HG03159 (cell line): ENCODE measurements around the gene ALOXE3.
"Not testable (repeated sequence)": the region's sequence is repeated elsewhere in the genome, so short reads cannot be mapped to it uniquely, and the experiment has no call there.

Experiments
- ATAC-seq: cut with Tn5 transposase; IDR thresholded peaks from one replicate; pipeline ENCODE4 v1.9.1; 2021; ENCODE audit warnings: mild to moderate bottlenecking, moderate library complexity; ENCODE audit not compliant: unreplicated experiment

The ALOXE3 gene

DNA sequence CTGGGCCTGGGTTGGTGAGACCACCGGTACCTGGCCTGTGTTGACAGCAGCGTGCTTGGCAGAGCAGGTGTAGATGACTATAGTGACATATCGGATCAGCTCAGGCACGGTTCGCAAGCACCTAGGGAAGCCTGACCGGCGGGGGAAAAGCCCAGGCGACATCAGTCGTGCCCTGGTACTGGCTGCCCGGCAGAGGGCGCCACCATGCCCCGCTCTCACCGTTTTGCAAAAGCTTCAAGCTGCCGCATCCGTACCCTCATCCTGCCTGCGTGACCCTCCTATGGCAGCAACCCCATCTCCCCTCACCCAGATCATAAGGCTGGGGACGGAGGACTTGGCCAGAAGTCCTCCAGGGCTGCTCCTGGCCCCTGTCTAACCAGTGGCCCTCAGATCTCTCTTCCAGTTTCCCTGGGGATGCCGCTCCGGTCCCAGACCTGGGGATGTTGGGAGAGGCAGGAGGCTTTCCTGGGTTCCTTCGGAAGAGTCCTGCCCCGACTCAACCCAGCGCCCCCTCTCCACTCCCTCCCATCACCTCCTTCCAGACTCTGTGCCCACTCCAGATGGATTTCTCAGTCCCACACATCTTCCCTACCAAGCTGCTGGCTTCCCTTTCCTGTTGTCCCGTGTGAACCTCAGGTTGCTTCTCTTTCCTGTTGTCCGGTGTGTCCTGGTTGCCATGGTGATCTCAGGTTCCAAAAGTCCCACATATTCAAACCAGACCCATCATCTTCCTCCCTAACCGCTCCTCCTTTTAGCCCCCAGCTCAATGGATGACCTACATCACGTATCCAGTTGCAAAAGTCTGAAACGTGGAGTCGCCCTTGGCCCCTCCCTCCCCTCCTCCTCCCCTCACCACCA, 44.5 kb downstream of the ALOXE3 start:
- ATAC-seq: no peak

DNA sequence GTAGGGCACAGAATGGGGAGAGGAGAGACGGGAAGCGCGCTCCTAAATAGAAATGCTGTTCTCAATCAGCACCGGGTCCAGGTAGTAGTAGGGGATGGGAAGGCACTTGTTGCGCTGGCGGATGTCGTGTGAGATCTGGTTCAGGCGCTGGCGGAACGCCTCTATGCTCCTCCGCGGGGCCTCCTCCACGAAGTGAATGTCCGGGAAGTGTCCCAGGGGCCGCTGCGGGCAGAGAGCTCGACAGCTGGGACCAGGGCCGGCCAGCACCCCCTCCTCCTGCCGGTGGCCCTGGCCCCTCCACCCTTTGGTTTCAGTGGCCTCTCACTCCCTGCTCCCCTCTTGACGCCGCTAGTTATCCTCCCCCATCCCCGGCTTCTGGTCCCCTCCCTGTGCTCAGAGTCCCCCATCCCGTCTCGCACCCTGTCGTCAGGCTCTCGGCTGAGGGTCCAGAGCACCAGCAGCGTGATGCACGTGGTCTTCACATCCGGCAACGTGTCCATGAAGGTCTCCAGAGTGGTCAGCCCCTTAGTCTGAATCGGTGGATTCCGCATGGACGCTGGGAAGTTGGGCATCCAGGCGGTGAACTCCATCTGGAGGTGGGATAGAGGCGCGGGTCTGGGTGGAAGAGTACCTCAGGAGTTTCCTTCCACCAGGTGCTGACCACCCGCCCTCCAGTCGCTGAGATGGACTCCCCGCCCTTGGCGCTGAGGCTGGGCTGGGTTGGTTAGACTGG, 45.4 kb downstream of the ALOXE3 start:
- no peak for ATAC-seq

DNA sequence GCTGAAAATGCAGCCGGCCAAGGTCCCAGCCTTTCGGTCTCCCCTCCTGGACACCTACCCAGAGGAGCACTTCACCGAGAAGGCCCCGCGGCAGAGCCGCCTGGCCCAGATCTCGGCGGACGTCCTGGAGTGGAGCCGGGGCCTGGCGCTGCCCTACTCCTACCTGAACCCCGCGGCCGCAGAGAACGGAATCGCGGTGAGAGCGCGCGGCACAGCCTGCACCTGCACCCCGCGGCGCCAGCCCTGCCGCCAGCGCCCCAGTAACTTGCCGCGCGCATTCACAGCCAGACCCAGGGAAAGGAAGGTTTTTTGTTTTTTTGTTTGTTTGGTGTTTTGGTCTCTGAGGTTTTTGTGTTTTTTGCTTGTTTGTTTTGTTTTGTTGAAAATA, 46.0 kb downstream of the ALOXE3 start:
- no peak for ATAC-seq

DNA sequence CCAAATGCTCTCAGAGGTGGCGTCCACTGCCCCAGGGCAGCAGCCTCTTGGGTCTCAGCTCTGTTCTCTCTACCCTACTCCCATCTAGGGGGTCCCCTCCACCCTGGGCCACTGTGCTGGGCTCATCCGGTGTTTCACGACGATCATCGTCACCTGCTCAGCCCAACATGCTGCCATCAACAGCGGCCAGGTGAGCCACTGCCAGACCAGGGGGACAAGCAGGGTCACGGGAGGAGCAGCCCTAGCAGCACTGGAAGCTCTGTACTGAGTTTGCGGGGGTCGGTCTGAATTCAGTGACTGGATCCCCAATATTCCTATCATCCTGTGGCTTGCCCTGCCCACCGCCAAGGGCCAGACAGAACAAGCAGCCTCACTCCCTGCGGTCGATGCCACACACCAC, 46.8 kb downstream of the ALOXE3 start:
- no peak for ATAC-seq

DNA sequence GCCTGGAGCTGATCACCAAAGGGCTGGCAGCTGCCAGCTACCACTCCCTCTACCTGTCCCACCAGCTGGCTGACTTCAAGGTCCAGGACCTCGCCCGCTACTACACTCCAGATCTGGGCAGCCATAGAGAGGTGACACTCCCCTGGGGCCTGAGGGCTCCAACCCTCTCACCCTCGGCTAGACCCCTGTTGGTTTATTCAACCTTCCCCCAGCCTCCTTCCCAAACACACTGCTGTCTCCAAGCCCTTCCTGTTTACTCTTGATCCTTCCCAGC, 48.8 kb downstream of the ALOXE3 start:
- no peak for ATAC-seq

DNA sequence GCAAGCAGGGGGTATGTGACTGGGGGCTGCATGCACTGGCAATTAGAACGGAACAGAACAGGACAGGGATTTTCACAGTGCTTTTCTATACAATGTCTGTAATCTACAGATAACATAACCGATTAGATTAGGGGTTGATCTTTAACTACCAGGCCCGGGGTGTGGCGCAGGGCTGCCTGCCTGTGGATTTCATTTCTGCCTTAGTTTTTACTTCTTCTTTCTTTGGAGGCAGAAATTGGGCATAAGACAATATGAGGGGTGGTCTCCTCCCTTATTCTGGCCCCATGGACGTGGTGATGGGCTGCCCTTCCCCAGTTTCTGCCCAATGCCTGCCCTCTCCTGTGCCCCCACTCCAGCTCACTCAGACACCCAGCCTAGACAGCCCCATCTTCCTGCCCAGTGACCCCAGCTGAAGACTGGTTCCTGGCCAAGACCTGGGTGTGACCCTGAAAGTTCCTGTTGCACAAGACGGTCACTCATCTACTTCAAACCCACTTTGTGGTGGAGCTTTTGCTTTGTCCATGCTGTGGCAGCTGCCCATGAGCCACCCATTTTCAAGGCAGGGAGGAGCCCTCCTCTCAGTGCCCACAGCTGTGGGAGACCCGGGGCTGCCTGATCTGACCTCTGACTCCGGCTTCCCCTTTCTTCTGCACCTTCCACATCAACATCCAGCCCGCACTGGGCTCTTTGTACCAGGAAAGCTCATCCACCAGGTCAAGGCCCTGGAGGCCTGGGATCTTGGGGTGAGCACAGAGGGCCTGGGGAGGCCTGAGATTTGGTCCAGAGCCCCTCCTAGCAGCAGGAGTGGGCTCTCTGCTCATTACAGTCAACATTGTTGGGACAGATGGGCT, 49.4 kb downstream of the ALOXE3 start:
- ATAC-seq: no peak

DNA sequence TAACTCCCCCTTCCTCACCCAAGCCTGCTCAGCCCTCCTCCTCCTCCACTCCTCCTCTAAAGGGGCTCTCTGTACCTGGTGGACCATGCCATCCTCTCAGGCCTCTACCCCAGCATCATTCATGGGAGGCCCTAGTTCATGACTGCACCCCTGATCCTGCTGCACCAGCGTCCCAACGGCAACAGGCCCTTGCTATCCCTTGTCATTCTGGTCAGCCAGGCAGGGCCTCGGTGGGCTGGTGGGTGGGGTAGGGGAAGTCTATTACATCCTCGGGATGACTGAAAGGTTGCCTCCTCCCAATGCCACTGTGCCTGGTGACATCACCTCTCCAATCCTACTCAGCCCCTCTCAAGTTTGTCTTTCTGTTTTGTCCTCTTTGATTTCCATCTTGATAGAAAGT, 50.5 kb downstream of the ALOXE3 start:
- ATAC-seq: no peak

DNA sequence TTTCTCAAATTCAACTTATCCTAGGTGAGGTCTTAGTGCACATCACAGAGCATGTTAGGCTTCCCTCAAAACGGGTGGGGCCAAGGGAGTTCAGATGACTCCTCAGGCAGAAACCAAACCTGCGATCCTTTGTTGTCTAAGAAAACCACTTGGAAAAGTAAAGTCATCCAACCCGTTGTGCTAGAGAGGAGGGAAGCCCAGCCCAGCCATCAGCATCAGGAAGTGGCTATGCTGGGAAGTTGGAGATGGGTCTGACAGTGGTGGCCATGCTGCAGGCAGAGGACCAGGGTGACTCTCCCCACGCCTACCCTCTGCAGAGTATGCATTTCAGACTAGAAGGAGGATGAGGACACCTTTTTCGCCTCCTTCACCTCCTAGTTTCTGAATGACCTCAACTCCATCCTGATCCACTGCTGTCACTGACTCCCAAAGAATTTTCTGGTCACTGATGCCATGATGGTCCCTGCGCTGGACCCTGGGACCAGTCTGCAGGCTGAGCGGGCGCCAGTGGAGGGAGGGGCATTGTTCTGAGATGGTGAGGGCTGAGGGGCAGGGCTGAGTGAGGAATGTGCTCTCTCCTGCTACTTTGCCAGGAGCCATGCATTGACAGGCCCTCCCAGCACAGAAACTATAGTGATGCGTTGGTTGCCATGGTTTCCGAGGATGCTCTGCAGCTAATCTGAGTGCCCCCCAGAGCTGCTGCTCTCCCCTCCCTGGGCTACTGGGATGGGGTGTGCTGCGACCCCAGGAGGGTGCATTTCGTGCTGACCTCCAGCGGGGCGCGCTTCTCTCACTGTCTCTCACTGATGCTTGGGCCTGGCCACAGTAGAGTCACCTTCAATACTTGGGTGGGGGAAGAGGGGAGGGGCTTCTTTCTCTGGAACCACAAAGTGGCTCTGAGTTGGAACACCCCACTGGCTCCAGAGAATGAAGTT, 51.2 kb downstream of the ALOXE3 start:
- no peak for ATAC-seq

DNA sequence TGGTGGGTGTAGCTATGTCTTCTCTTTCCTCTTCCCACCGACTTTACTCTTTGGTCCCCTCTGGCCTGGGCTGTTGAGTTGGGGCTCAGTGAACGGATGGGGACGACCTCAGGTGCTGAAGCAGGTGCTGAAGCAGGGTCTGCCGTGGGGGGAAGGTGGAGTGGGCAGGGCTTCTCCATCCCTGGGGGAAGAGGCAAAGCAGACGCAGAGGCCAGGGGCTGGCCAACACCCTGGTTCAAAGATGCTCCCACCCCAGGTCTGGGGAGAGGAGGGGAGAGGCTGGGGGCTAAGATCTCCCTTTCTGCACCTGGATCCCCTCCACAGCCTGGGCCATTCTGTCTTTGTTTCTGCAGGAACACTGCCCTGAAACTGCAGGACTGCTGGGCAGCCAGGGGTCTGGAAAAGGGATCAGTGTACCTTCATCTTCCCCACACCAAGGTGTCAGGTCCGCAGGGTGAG, 53.7 kb downstream of the ALOXE3 start:
- ATAC-seq: no peak

DNA sequence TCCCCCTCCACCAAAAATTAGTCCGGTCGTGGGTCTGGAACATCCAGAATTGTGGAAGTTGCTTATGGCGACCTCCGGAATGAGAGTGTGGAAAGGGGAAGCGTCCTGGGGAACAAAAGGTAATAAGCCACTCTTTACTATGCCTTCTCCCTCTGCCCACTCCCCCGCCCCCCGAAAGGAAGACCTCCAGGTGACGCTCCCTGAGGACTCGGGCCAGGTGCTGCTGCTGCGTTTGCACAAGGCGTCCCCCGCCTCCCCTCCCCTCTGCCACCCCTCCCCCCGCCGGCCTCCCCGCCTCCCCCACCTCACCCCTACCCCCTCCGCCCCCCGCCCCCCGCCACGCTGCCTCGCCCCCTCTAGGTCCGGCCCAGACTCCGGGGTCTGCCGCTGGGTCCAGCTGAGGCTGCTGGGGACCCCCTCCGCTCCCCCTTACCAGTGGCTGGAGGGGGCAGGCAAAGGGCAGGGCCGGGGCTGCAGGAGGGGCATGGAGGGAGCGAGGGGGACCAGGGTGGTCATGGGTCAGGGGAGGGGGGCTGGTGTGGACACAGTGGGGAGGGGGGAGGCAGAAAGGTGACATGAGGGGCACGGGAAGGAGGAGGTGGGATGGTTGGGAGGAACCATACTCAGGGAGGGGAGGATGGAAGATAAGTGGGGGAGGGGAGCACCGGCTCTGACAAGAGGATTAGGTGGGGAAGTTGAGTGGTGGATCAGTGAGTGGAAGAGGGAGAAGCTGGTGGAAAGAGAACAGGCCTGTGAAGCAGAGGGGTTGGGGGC, 54.4 kb downstream of the ALOXE3 start:
- ATAC-seq: no peak

DNA sequence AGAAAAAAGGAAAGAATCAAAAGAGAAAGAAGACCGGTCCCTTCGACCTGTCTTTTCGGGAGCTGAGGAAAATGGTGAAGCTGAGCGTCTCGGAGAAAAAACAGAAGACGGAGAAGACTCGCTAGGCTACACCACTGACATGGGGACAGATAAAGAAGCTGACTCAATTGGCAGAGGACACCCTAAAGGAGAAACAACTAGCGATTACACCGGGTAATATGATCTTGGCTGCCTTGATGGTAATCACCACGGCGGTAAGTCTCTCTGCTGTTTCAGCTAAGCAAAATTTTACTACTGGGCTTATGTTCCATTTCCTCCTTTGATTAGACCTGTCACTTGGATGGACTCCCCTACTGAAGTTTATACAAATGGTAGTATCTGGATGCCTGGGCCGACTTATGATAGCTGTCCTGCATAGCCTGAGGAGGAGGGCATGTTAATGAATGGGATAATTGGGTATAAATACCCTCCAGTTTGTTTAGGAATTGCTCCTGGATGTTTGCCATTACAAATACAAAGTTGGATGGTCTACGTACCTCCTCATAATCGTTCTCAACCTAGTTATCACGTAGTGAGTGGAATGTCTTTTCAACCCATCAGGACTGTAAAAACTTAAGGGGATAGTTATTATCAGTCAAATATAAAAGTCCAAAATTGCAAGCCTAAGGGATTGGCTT, 55.4 kb downstream of the ALOXE3 start:
- ATAC-seq: no peak

DNA sequence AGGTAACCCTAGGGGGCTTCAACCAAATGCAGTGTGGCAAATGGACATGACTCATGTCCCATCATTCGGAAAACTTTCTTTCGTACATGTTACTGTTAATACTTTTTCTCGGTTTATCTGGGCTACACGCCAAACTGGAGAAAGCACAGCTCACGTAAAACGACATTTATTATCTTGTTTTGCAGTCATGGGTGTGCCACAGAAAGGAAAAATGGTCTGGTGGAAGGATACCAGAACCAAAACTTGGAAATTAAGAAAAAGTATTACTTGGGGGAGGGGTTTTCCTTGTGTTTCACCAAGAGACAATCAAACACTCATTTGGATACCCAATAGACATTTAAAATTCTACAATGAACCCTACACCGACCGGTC, 55.9 kb downstream of the ALOXE3 start:
- no peak for ATAC-seq

DNA sequence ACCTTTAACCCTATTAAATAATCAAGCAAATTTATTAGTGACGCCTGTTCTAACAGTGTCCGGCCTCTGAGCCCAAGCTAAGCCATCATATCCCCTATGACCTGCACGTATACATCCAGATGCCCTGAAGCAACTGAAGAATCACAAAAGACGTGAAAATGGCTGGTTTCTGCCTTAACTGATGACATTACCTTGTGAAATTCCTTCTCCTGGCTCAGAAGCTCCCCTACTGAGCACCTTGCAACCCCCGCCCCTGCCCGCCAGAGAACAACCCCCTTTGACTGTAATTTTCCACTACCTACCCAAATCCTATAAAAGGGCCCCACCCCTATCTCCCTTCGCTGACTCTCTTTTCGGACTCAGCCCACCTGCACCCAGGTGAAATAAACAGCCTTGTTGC, 56.5 kb downstream of the ALOXE3 start:
- not testable (repeated sequence) for ATAC-seq

DNA sequence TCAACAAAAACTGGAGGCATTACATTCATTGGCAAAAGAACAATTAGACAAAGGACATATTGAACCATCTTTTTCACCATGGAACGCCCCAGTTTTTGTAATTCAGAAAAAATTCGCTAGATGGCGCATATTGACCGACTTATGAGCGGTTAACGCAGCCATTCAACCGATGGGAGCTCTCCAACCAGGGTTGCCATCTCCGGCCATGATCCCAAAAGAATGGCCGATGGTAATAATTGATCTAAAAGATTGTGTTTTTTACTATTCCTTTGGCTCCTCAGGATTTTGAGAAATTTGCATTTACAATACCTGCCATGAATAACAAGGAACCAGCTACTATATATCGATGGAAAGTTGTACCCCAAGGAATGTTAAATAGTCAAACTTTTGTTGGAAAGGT, 58.0 kb downstream of the ALOXE3 start:
- ATAC-seq: no peak

DNA sequence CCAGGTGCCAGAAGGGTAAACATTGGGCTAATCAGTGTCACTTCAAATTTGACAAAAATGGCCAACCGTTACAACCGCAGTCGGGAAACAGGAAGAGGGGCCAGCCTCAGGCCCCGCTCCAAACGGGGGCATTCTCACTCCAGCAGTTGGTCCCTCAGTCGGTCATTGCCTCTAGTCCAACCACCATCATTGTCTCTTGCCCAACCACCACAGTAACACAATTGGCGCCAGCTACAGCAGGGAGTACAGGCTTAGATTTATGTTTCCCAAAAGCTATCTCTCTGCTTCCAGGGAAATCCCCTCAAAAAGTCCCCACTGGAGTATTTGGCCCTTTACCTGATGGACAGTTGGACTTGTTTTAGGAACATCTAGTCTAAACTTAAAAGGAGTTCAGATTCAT, 59.2 kb downstream of the ALOXE3 start:
- no peak for ATAC-seq

DNA sequence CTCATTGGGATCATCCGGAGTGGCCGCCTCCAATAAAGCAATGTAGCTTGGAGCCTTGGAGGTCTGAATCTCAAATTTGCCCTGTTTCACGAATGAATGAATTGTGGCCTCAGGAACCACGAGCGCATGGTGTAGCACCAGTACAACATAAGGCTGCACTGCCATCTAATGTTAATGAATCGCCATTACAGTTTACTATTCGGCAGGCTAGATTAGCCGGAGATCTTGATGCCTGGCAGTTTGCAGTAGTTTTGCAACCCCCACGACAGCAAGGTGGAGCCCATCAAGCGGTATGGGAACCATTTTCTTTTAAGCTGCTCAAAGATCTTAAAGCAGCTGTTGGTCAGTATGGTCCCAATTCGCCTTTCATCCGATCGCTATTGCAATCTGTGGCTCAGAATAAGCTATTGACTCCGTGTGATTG, 60.6 kb downstream of the ALOXE3 start:
- ATAC-seq: no peak

DNA sequence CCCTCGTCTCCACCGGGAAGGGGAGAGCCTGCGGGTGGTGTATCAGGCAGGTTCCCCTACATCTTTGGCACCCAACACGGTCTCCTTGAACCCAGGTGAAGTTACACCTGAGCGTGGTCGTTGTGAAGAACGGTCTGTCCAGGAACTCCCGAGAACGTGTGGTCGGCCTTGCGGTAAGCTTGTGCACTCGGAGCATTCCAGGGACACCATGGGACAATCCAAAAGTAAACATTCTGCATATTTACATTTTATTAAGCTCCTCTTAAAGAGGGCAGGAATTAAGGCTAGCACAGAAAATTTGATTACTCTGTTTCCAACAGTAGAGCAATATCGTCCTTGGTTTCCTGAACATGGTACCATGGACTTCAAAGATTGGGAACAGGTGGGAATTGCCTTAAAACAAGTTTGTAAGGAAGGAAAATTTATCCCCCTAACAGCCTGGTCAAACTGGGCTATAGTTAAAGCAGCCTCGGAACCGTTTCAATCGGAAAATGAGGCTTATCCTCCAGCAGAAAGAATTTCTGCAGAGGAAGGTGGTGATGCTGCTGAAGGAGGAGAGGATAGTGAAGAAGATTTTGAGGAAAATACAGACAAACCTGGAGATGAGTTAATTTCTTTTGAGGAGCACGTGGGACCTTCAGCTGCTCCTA, 61.2 kb downstream of the ALOXE3 start:
- ATAC-seq: no peak

DNA sequence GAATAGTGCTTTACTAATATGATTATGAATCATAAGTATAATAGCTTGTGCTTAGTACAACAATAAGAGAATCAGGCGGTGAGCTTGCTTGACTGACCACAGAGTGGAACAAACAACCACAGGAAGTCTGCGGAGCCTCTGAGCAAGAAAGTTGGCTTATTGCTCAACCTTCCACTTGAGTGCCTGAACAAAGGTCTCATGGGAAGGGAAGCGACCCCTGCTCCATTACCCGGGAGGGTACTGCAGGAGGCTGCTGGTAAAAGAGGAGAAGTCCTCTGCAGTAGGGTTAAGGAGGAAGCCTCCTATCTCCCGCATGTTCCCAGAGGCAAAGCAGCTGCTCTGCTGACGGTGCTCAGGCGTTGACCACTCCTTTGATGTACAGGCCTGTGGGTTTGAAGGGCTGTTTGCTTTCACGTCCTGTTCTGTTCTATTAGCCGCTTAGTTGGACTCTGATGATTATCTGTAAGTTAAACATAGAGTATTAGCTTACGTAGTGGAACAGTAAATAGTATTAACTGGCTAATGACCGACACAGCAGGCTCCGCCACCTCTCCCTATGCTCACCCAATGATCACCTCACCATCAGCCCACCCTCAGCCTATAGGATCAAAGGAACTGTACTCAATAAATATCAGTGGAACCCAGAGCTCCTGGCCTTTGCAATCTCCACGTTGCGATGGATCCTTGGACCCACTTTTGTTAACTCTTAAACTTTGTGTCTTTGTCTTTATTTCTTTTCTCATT, 61.9 kb downstream of the ALOXE3 start:
- ATAC-seq: no peak
